Measurements from ENCODE around the gene GCNT2. TPM values are rescaled to one million over a fixed set of nuclear protein-coding genes. Genes with fewer than 3 reads are reported as not detected.
"Not testable (repeated sequence)": the region's sequence is repeated elsewhere in the genome, so short reads cannot be mapped to it uniquely, and the experiment has no call there.

GCNT2 gene
- total RNA-seq, 1 donor from 2014 or later = 32.2 TPM

DNA sequence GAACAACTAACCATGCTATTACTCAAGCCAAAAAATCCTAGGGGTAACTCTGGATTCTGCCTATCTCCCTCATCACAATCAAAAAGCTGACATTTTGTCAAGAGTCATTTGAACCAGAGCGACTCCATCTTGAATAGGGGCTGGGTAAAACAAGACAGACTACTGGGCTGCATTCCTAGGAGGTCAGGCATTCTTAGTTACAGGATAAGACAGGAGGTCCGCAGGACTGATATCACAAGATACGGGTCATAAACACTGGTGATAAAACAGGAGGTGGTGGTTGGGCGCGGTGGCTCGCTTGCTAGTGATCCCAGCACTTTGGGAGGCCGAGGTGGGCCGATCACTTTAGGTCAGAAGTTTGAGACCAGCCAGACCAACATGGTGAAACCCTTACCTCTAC is 141.1 kb downstream of the GCNT2 start:
- Histone ChIP-seq H3K4me3 (no peak overlapping the region), H3K27me3 (ENCODE audit: low read depth) (no peaks in the 10 kb centered on the region), H3K9me3 (no peaks in the 10 kb centered on the region), H3K27ac (no peak overlapping the region), H3K36me3 (no peaks in the 10 kb centered on the region), H3K4me1 (no peaks in the 10 kb centered on the region)
- TF ChIP-seq, protein P1, sequence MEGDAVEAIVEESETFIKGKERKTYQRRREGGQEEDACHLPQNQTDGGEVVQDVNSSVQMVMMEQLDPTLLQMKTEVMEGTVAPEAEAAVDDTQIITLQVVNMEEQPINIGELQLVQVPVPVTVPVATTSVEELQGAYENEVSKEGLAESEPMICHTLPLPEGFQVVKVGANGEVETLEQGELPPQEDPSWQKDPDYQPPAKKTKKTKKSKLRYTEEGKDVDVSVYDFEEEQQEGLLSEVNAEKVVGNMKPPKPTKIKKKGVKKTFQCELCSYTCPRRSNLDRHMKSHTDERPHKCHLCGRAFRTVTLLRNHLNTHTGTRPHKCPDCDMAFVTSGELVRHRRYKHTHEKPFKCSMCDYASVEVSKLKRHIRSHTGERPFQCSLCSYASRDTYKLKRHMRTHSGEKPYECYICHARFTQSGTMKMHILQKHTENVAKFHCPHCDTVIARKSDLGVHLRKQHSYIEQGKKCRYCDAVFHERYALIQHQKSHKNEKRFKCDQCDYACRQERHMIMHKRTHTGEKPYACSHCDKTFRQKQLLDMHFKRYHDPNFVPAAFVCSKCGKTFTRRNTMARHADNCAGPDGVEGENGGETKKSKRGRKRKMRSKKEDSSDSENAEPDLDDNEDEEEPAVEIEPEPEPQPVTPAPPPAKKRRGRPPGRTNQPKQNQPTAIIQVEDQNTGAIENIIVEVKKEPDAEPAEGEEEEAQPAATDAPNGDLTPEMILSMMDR (IDR thresholded peaks at IDR 0.05) = no peak
- intact Hi-C loops (cut with DNase I) = no loop called here
- ATAC-seq = no peak
- no peak for DNase-seq

DNA sequence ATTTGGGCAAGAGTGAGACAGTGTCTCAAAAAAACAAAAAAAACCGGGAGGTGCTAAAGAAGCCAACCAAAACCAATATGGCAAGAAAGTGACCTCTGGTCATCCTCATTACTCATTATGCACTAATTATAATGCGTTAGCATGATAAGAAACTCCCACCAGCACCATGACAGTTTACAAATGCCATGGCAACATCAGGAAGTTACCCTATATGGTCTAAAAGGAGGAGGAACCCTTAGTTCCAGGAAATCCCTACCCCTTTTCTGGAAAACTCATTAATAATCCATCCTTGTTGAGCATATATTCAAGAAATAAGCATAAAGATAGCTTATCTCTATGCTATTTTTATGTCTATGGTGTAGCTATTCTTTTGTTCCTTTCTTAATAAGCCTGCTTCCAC is 141.6 kb downstream of the GCNT2 start:
- intact Hi-C loops (cut with DNase I) = no loop called here
- Histone ChIP-seq H3K4me1 (no peaks in the 10 kb centered on the region), H3K36me3 (no peaks in the 10 kb centered on the region), H3K9me3 (no peaks in the 10 kb centered on the region), H3K27me3 (ENCODE audit: low read depth) (no peaks in the 10 kb centered on the region), H3K27ac (no peak overlapping the region), H3K4me3 (no peak overlapping the region)
- ATAC-seq = no peak
- TF ChIP-seq, protein P1 (IDR thresholded peaks at IDR 0.05) = no peak
- DNase-seq = no peak

DNA sequence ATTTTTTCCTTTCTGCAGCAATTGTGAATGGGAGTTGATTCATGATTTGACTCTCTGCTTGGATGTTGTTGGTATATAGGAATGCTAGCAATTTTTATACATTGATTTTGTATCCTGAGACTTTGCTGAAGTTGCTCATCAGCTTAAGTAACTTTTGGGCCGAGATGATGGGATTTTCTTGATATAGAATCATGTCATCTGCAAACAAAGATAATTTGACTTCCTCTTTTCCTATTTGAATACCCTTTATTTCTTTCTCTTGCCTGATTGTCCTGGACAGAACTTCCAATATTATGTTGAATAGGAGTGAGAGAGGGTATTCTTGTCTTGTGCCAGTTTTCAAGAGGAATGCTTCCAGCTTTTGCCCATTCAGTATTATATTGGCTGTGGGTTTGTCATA is 144.4 kb downstream of the GCNT2 start:
- H3K27ac ChIP-seq; H3K36me3 ChIP-seq; intact Hi-C loops (cut with DNase I); H3K27me3 ChIP-seq (ENCODE audit: low read depth); DNase-seq; H3K4me3 ChIP-seq; H3K9me3 ChIP-seq; ATAC-seq; H3K4me1 ChIP-seq: not testable (repeated sequence)

DNA sequence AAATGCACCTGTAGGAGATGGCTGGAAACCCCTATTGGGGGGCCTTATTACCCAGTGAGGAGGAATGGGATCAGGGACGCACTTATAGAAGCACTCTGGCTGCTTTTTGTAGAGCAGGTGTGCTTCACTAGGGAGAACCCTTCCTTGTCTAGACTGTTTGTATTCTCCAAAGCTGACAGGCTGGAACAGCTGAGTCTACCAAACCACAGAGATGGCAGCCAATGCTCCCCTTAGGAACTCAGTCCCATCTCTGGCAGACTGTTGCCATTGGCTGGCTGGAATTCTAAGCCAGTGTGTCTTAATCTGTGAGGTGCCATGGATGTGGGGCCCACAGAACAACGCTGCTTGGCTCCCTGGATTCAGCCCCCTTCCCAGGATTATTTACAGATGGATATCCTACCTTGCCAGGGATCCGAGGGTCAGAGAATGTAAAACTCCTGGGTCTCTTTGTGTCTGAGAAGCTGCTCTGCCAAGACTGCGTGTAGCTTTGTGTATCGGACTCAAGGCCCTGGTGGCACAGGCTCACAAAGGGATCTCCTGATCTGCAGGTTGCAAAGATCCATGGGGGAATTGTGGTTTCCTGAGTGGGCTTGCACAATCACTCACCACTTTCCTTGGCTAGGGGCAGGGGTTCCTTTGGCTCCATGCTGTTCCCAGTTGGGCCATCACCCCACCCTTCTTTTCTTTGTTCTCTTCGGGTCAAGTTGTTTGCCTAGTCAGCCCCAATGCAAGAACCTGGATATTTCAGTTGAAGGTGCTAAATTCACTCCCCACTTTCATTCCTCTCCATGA is 147.2 kb downstream of the GCNT2 start:
- no peaks in the 10 kb centered on the region for H3K4me1 ChIP-seq
- H3K4me3 ChIP-seq = no peak overlapping the region
- intact Hi-C loops (cut with DNase I) = no loop called here
- TF ChIP-seq, protein P1 (IDR thresholded peaks at IDR 0.05) = no peak
- no peaks in the 10 kb centered on the region for H3K27me3 ChIP-seq (ENCODE audit: low read depth)
- ATAC-seq = no peak
- no peak for DNase-seq
- no peaks in the 10 kb centered on the region for H3K36me3 ChIP-seq
- H3K27ac ChIP-seq = no peak overlapping the region
- no peaks in the 10 kb centered on the region for H3K9me3 ChIP-seq

DNA sequence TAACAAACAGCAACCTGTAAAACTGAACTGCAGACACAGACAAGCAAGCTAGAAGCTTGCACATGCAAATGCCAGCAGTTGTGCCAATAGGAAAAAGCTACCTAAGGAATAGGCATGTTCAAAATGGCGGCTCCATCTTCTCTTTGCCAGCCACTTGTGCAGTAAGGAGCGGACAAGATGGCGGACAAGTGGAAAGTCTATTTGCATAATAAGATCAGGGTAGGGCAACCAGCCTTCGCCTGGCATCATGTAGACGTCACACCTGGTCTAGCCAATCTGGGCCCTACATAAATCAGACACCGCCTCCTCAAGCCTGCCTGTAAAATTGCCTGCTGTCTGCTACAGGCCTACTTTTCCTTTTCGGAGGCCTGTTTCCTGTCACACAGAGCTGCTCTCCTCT is 155.3 kb downstream of the GCNT2 start:
- H3K36me3 ChIP-seq = no peaks in the 10 kb centered on the region
- intact Hi-C loops (cut with DNase I) = no loop called here
- TF ChIP-seq, protein P1 (IDR thresholded peaks at IDR 0.05) = no peak

DNA sequence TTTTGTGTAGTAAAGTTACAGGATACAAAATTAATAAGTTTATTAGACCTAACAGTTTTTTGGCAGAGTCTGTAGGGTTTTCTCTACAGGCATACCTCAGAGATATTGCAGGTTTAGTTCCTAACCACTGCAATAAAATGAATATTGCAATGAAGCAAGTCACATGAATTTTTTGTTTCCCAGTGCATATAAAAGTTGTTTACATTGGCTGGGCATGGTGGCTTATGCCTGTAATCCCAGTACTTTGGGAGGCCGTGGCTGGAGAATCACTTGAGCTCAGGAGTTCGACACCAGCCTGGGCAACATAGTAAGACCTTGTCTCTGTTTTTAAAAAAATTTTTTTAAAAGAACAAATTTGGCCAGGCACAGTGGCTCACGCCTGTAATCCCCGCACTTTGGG is 157.3 kb downstream of the GCNT2 start:
- TF ChIP-seq, protein P1 (IDR thresholded peaks at IDR 0.05) = no peak
- Histone ChIP-seq H3K27ac (no peak overlapping the region), H3K36me3 (no peaks in the 10 kb centered on the region), H3K27me3 (ENCODE audit: low read depth) (no peaks in the 10 kb centered on the region), H3K4me3 (no peak overlapping the region), H3K4me1 (no peaks in the 10 kb centered on the region), H3K9me3 (no peaks in the 10 kb centered on the region)
- no peak for ATAC-seq
- intact Hi-C loops (cut with DNase I) = no loop called here
- DNase-seq = no peak

More for the DNA sequence above, 155.3 kb downstream of the GCNT2 start:
- ATAC-seq = no peak
- Histone ChIP-seq H3K27ac (no peak overlapping the region), H3K4me1 (no peaks in the 10 kb centered on the region), H3K4me3 (no peak overlapping the region), H3K27me3 (ENCODE audit: low read depth) (no peaks in the 10 kb centered on the region), H3K9me3 (no peaks in the 10 kb centered on the region)
- no peak for DNase-seq

Measured in lower lobe of right lung (tissue), 2 donors.